DOHH2 (cell line): ENCODE data around the gene CLINT1.
A peak's percentile ranks its signal among the peaks of the same experiment; 100 is the strongest.

ENCODE experiments used
- H3F3A ChIP-seq: fragments of 200-600 bp; sonication (generic), shearing (Covaris generic); 2 replicates; pipeline ENCODE4 v1.6.0; 2016; ENCODE audit warnings: antibody characterized with exemption, mild to moderate bottlenecking; ENCODE audit not compliant: control insufficient read depth, insufficient read depth
- H3K27ac ChIP-seq: fragments of 200-600 bp; sonication (generic); 2 replicates; pipeline ENCODE4 v1.5.1; 2014; ENCODE audit warnings: low read depth, mild to moderate bottlenecking, low read length, moderate library complexity
- H3K27me3 ChIP-seq: fragments of 200-600 bp; sonication (generic); 2 replicates; pipeline ENCODE4 v1.6.1; 2014; ENCODE audit warnings: mild to moderate bottlenecking, low read length, mixed read lengths; ENCODE audit not compliant: control insufficient read depth
- H3K36me3 ChIP-seq: fragments of 200-600 bp; sonication (generic); 2 replicates; pipeline ENCODE4 v1.6.1; 2014; ENCODE audit warnings: mild to moderate bottlenecking, low read length, moderate library complexity, mixed read lengths; ENCODE audit not compliant: control insufficient read depth
- H3K4me1 ChIP-seq: fragments of 200-600 bp; sonication (generic); 2 replicates; pipeline ENCODE4 v1.6.1; 2014; ENCODE audit warnings: mild to moderate bottlenecking, low read length, mixed read lengths; ENCODE audit not compliant: control insufficient read depth
- H3K4me2 ChIP-seq: fragments of 200-600 bp; sonication (generic); 2 replicates; pipeline ENCODE4 v1.6.0; 2014; ENCODE audit warnings: mild to moderate bottlenecking, low read length, moderate library complexity
- H3K4me3 ChIP-seq: fragments of 200-600 bp; sonication (generic); 2 replicates; pipeline ENCODE4 v1.5.1; 2014; ENCODE audit warnings: mild to moderate bottlenecking, low read length, mixed read lengths
- H3K79me2 ChIP-seq: fragments of 200-600 bp; sonication (generic); 2 replicates; pipeline ENCODE4 v1.6.1; 2014; ENCODE audit warnings: mild to moderate bottlenecking, low read length, mixed read lengths; ENCODE audit not compliant: control insufficient read depth
- H3K9me2 ChIP-seq: fragments of 200-600 bp; sonication (generic); replicated peaks from 2 replicates; pipeline ENCODE4 v1.6.1; 2014; ENCODE audit warnings: mild to moderate bottlenecking, low read length, mixed read lengths; ENCODE audit not compliant: control insufficient read depth
- H3K9me3 ChIP-seq: fragments of 200-600 bp; sonication (generic); 2 replicates; pipeline ENCODE4 v1.6.1; 2014; ENCODE audit warnings: antibody characterized with exemption, low read length, mixed read lengths; ENCODE audit not compliant: control insufficient read depth, insufficient read depth
- H4K20me1 ChIP-seq: fragments of 200-600 bp; sonication (generic); 2 replicates; pipeline ENCODE4 v1.6.0; 2014; ENCODE audit warnings: low read depth, mild to moderate bottlenecking, antibody characterized with exemption, low read length, moderate library complexity; ENCODE audit not compliant: control insufficient read depth, insufficient read depth
- EZH2phosphoT487 ChIP-seq: fragments of 200-600 bp; sonication (generic); IDR thresholded peaks from 2 replicates; pipeline ENCODE4 v1.6.1; 2017; ENCODE audit warnings: borderline replicate concordance, mild to moderate bottlenecking, antibody characterized with exemption, low read length, moderate library complexity, mixed read lengths
- TF ChIP-seq, protein P1 (sequence below): fragments of 200-600 bp; sonication (generic); IDR thresholded peaks from one replicate; pipeline ENCODE4 v1.5.1; 2014; ENCODE audit warnings: antibody characterized with exemption, mild to moderate bottlenecking, low read depth, low read length; ENCODE audit not compliant: poor library complexity, severe bottlenecking

CLINT1 gene

DNA sequence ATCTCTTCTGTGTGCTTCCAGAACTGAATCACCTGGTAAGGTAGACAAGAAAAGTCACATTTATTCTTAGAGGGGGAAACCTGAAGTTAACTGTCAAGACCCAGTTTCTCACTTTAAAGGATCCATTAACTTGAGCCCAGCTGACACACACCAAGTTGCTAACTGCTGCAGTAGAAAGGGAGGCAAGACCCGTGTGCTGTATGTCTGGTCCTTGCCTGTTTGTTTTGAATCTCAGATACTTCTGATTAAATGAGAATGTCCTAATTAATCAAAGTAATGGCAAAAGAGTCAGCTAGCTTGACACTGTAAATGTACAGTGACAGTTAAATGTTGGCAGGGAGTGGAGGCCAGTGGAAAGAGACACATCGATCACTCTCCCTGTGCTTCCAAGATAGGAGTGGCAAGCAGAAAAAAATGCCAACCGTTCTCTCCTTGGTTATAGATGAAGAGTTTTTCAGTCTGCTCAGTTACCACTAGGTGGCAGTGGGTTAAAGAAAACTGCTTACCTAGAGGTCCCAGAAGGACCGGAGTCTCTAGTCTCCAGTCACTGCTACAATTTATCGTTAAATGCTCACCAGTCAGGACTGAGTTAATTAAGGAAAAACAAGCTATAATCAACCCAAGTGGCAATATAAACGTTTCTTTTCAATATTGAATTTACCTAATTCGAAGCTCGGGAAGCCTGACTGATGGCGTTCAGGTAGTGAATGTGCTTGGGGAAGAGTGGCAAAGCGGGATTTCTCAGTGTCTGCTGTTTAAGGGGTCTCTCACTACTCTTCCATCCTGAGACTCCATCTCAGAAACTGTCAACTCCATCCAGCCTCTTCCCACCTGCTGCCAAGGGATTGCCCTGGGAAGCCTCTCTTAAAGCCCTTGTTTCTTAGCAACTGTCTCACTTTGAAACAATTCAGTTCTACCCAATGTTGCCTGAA lies 97.0 kb downstream of the CLINT1 start:
- Histone ChIP-seq H3K27me3 (no peaks in the 10 kb centered on the region), H3F3A (0 out of 2 replicates have a peak, but pooled peaks cover 7% of the 10 kb centered on the region), H3K79me2 (no peaks in the 10 kb centered on the region), H3K9me3 (no peaks in the 10 kb centered on the region), H4K20me1 (no peaks in the 10 kb centered on the region), H3K27ac (no peak overlapping the region), H3K9me2 (no peaks in the 10 kb centered on the region), H3K4me2 (no peak overlapping the region), H3K4me3 (no peak overlapping the region), H3K36me3 (peaks cover 25% of the 10 kb centered on the region), H3K4me1 (0 out of 2 replicates have a peak, but pooled peaks cover 5% of the 10 kb centered on the region)
- no peak for TF ChIP-seq EZH2phosphoT487
- TF ChIP-seq, protein P1, sequence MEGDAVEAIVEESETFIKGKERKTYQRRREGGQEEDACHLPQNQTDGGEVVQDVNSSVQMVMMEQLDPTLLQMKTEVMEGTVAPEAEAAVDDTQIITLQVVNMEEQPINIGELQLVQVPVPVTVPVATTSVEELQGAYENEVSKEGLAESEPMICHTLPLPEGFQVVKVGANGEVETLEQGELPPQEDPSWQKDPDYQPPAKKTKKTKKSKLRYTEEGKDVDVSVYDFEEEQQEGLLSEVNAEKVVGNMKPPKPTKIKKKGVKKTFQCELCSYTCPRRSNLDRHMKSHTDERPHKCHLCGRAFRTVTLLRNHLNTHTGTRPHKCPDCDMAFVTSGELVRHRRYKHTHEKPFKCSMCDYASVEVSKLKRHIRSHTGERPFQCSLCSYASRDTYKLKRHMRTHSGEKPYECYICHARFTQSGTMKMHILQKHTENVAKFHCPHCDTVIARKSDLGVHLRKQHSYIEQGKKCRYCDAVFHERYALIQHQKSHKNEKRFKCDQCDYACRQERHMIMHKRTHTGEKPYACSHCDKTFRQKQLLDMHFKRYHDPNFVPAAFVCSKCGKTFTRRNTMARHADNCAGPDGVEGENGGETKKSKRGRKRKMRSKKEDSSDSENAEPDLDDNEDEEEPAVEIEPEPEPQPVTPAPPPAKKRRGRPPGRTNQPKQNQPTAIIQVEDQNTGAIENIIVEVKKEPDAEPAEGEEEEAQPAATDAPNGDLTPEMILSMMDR: peak; percentile 82

- Histone ChIP-seq H3K36me3 (peaks cover 48% of the 10 kb centered on the region), H3K4me2 (no peak overlapping the region), H3K9me2 (no peaks in the 10 kb centered on the region)
These were observed 100.2 kb downstream of the CLINT1 start for GRCh38 chr5:157758706-157759105.

DNA sequence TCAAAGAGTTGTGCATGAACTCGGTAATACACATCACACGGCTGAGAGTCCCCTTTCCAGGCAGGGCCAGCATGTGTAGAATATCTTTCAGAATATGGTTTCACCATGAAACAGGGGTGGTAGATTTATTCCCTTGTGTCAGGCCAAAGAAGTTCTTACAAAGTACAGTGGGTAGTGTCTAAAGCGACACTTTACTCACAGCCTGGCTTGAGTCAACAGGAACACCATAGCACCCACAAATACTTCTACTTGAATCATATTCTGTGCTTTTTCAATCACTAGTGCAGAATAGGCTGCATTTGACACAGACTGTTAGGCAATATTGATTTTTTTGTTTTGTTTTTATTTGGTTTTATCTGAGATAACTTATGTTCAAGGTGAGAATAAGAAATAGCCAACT lies 102.8 kb downstream of the CLINT1 start:
- no peaks in the 10 kb centered on the region for H3K79me2 ChIP-seq
- no peaks in the 10 kb centered on the region for H4K20me1 ChIP-seq
- 0 out of 2 replicates have a peak, but pooled peaks cover 5% of the 10 kb centered on the region for H3K4me1 ChIP-seq
- H3K4me2 ChIP-seq: no peak overlapping the region
- 0 out of 2 replicates have a peak, but pooled peaks cover 3% of the 10 kb centered on the region for H3F3A ChIP-seq
- TF ChIP-seq EZH2phosphoT487: no peak
- TF ChIP-seq, protein P1: no peak
- no peaks in the 10 kb centered on the region for H3K9me2 ChIP-seq
- no peaks in the 10 kb centered on the region for H3K9me3 ChIP-seq
- no peaks in the 10 kb centered on the region for H3K27me3 ChIP-seq
- peaks cover 58% of the 10 kb centered on the region for H3K36me3 ChIP-seq
- H3K27ac ChIP-seq: no peak overlapping the region
- no peak overlapping the region for H3K4me3 ChIP-seq

More at GRCh38 chr5:157758706-157759105, 100.2 kb downstream of the CLINT1 start:
- Histone ChIP-seq H4K20me1 (no peaks in the 10 kb centered on the region), H3F3A (0 out of 2 replicates have a peak, but pooled peaks cover 7% of the 10 kb centered on the region), H3K9me3 (no peaks in the 10 kb centered on the region), H3K4me3 (no peak overlapping the region), H3K4me1 (0 out of 2 replicates have a peak, but pooled peaks cover 5% of the 10 kb centered on the region), H3K27ac (no peak overlapping the region), H3K27me3 (no peaks in the 10 kb centered on the region), H3K79me2 (no peaks in the 10 kb centered on the region)
- TF ChIP-seq, protein P1: no peak
- TF ChIP-seq EZH2phosphoT487: no peak
